HCT116 (cell line): ENCODE measurements around the gene ZNRF3. TPM values are rescaled to one million over a fixed set of nuclear protein-coding genes. Genes with fewer than 3 reads are reported as not detected.

Source experiments
- ATAC-seq: fragments of 200-7000 bp; cut with Tn5 transposase; 2 replicates; pipeline ENCODE4 v1.9.1; 2020; ENCODE audit warnings: mild to moderate bottlenecking, moderate library complexity
- BruUV-seq: library from RNA; stranded (reverse); fragments of 400-500 nt; replicated peaks from 2 replicates; lab custom pipeline; 2021; lab: Mats Ljungman, UMichigan
- CTCF ChIA-PET: fragments of 300-600 bp; sonication (Branson Sonifier 250); formaldehyde crosslinking; loops from one replicate; lab custom pipeline; 2021; ENCODE audit warnings: antibody characterized with exemption; lab: Charles Lee
- POLR2A ChIA-PET: fragments of 300-600, 350-600 bp; sonication (Branson Sonifier 250); formaldehyde crosslinking; loops from one replicate; lab custom pipeline; 2021; ENCODE audit warnings: antibody characterized with exemption; lab: Charles Lee
- RAD21 ChIA-PET, 2 experiments: fragments of 300-600 bp; sonication (Branson Sonifier 250); formaldehyde crosslinking; loops; one replicate each; lab custom pipeline; 2023; ENCODE audit warnings: low total read pairs in 2 of 2; ENCODE audit not compliant: uncharacterized antibody in 2 of 2, unreplicated experiment in 2 of 2, low non-redundant PET in 1 of 2; lab: Charles Lee
- DNase-seq: peaks from one replicate; pipeline ENCODE4 v3.0.0-alpha.2; 2010; ENCODE audit warnings: low read depth, low spot score
- H2AFZ ChIP-seq: fragments of 200-600 bp; shearing (Covaris generic), sonication (generic); 2 replicates; pipeline ENCODE4 v1.6.1; 2017; ENCODE audit warnings: low read depth, mixed run types, mixed read lengths, antibody characterized with exemption, low read length; ENCODE audit not compliant: poor library complexity, severe bottlenecking
- H3K27ac ChIP-seq: 2 replicates; pipeline ENCODE4 v1.5.1; 2012; ENCODE audit warnings: low read depth, low read length
- H3K27me3 ChIP-seq: fragments of 200-600 bp; sonication (generic); 2 replicates; pipeline ENCODE4 v1.6.1; 2016; ENCODE audit warnings: mixed run types, low read length, mixed read lengths; ENCODE audit not compliant: insufficient read depth
- H3K36me3 ChIP-seq, 2 experiments: fragments of 200-500 bp in 1 of 2; fragments of 200-600 bp in 1 of 2; sonication (Bioruptor generic) in 1 of 2; sonication (generic) in 1 of 2; 2 replicates each; pipeline versions ENCODE4 v1.5.1 to v1.6.1; 2014 to 2016; ENCODE audit warnings: low read length in 2 of 2, inconsistent platforms in 1 of 2, mixed read lengths in 1 of 2, mixed run types in 1 of 2; ENCODE audit not compliant: insufficient read depth in 2 of 2, control insufficient read depth in 1 of 2
- H3K4me1 ChIP-seq, 2 experiments: fragments of 200-600 bp in 1 of 2; sonication (generic) in 1 of 2; 2 replicates each; pipeline versions ENCODE4 v1.5.1 to v1.6.1; 2012 to 2017; ENCODE audit warnings: low read length in 2 of 2, inconsistent platforms in 1 of 2, mild to moderate bottlenecking in 1 of 2, mixed read lengths in 1 of 2, mixed run types in 1 of 2, moderate library complexity in 1 of 2; ENCODE audit not compliant: insufficient read depth in 2 of 2, control insufficient read depth in 1 of 2
- H3K4me2 ChIP-seq: fragments of 200-600 bp; sonication (generic); 2 replicates; pipeline ENCODE4 v1.6.1; 2017; ENCODE audit warnings: mixed run types, low read length, mixed read lengths
- H3K4me3 ChIP-seq, 2 experiments: fragments of 200-600 bp in 1 of 2; sonication (generic) in 1 of 2; replicated peaks in 1 of 2; 2 replicates each; pipeline ENCODE4 v1.5.1; 2011 to 2016; ENCODE audit warnings: low read length in 2 of 2, control low read depth in 1 of 2, low read depth in 1 of 2, mild to moderate bottlenecking in 1 of 2, mixed read lengths in 1 of 2, mixed run types in 1 of 2
- H3K79me2 ChIP-seq: fragments of 200-600 bp; sonication (generic); 2 replicates; pipeline ENCODE4 v1.6.1; 2017; ENCODE audit warnings: mild to moderate bottlenecking, mixed run types, low read length, moderate library complexity, mixed read lengths; ENCODE audit not compliant: insufficient read depth
- H3K9ac ChIP-seq: fragments of 200-600 bp; sonication (generic); 2 replicates; pipeline ENCODE4 v1.6.1; 2016; ENCODE audit warnings: low read length, mixed read lengths
- H3K9me2 ChIP-seq: fragments of 200-600 bp; sonication (generic), shearing (Covaris generic); 2 replicates; pipeline ENCODE4 v1.6.1; 2017; ENCODE audit warnings: mixed run types, mild to moderate bottlenecking, moderate library complexity; ENCODE audit not compliant: insufficient read depth
- H3K9me3 ChIP-seq, 2 experiments: fragments of 200-500 bp in 1 of 2; fragments of 200-600 bp in 1 of 2; sonication (Bioruptor generic) in 1 of 2; sonication (generic) in 1 of 2; 2 replicates each; pipeline ENCODE4 v1.6.1; 2014 to 2017; ENCODE audit warnings: low read length in 2 of 2, mixed read lengths in 2 of 2, inconsistent platforms in 1 of 2, low read depth in 1 of 2, mild to moderate bottlenecking in 1 of 2, mixed run types in 1 of 2, moderate library complexity in 1 of 2; ENCODE audit not compliant: control insufficient read depth in 1 of 2, insufficient read depth in 1 of 2
- H4K20me1 ChIP-seq: fragments of 200-600 bp; sonication (generic), shearing (Covaris generic); 2 replicates; pipeline ENCODE4 v1.6.1; 2017; ENCODE audit warnings: mixed run types, mild to moderate bottlenecking, moderate library complexity; ENCODE audit not compliant: insufficient read depth
- CBX3 ChIP-seq: IDR thresholded peaks from 2 replicates; pipeline ENCODE4 v1.6.1; 2012; ENCODE audit warnings: low read depth
- CEBPB ChIP-seq: IDR thresholded peaks from 2 replicates; pipeline ENCODE4 v1.6.1; 2012; ENCODE audit warnings: low read depth
- ELF1 ChIP-seq: IDR thresholded peaks from 2 replicates; pipeline ENCODE4 v1.6.1; 2012; ENCODE audit warnings: low read depth, borderline replicate concordance
- EZH2 ChIP-seq: fragments of 200-600 bp; sonication (generic); IDR thresholded peaks from 2 replicates; pipeline ENCODE4 v1.6.1; 2017; ENCODE audit warnings: antibody characterized with exemption, mixed run types
- EZH2phosphoT487 ChIP-seq: fragments of 200-600 bp; IDR thresholded peaks from 2 replicates; pipeline ENCODE4 v1.6.1; 2018; ENCODE audit warnings: antibody characterized with exemption, borderline replicate concordance
- FOSL1 ChIP-seq: IDR thresholded peaks from 2 replicates; pipeline ENCODE4 v1.6.1; 2012; ENCODE audit warnings: low read depth
- JUND ChIP-seq: IDR thresholded peaks from 2 replicates; pipeline ENCODE4 v1.6.1; 2012
- POLR2A ChIP-seq: IDR thresholded peaks from 2 replicates; pipeline ENCODE4 v1.7.0; 2011; ENCODE audit warnings: borderline replicate concordance; ENCODE audit not compliant: insufficient read depth, insufficient read length; ENCODE audit errors: extremely low read depth
- POLR2AphosphoS5 ChIP-seq: IDR thresholded peaks from 2 replicates; pipeline ENCODE4 v1.6.1; 2011; ENCODE audit warnings: mild to moderate bottlenecking, low read depth, low read length, moderate library complexity
- RAD21 ChIP-seq: IDR thresholded peaks from 2 replicates; pipeline ENCODE4 v1.6.1; 2012; ENCODE audit warnings: low read depth, mild to moderate bottlenecking
- SIN3A ChIP-seq: IDR thresholded peaks from 2 replicates; pipeline ENCODE4 v1.6.1; 2012; ENCODE audit warnings: low read depth
- SP1 ChIP-seq: IDR thresholded peaks from 2 replicates; pipeline ENCODE4 v1.6.1; 2012; ENCODE audit warnings: low read depth
- TCF7L2 ChIP-seq: IDR thresholded peaks from 2 replicates; pipeline ENCODE4 v1.7.0; 2011; ENCODE audit warnings: borderline replicate concordance, inconsistent platforms; ENCODE audit not compliant: insufficient read depth, insufficient read length; ENCODE audit errors: extremely low read depth
- ZFX ChIP-seq: fragments of 450-650 bp; IDR thresholded peaks from 2 replicates; pipeline ENCODE4 v1.6.1; 2017
- ZNF274 ChIP-seq: fragments of 200-500 bp; sonication (Bioruptor generic); IDR thresholded peaks from 2 replicates; pipeline ENCODE4 v1.6.1; 2014; ENCODE audit warnings: mild to moderate bottlenecking, low read depth, low read length, inconsistent platforms
- intact Hi-C: fragments of 100-400 bp; cut with micrococcal nuclease; formaldehyde crosslinking; loops from 2 replicates; pipeline ENCODE4 v1.10.0; 2022
- total RNA-seq: library from RNA; stranded (reverse); gene quantifications from one replicate; pipeline ENCODE4 v1.2.1, GENCODE V29; 2021; ENCODE audit not compliant: unreplicated experiment
- TF ChIP-seq, protein P1 (sequence below): IDR thresholded peaks from 2 replicates; pipeline ENCODE4 v1.6.1; 2012
- TF ChIP-seq, protein P2 (sequence below): IDR thresholded peaks from 2 replicates; pipeline ENCODE4 v1.6.1; 2012
- TF ChIP-seq, protein P3 (sequence below), 3 experiments: fragments of 200-600 bp in 1 of 3; sonication (generic) in 1 of 3; IDR thresholded peaks in 2 of 3; conservative IDR thresholded peaks in 1 of 3; 2 replicates each; pipeline ENCODE4 v1.5.1; 2012 to 2017; ENCODE audit warnings: low read depth in 2 of 3, low read length in 2 of 3, antibody characterized with exemption in 1 of 3, borderline replicate concordance in 1 of 3, control low read depth in 1 of 3, mild to moderate bottlenecking in 1 of 3, mixed read lengths in 1 of 3, mixed run types in 1 of 3, moderate library complexity in 1 of 3; ENCODE audit not compliant: insufficient read depth in 1 of 3
- TF ChIP-seq, protein P4 (sequence below): IDR thresholded peaks from 2 replicates; pipeline ENCODE4 v1.6.1; 2011; ENCODE audit warnings: mild to moderate bottlenecking, low read length, moderate library complexity; ENCODE audit not compliant: insufficient replicate concordance; ENCODE audit errors: extremely low read depth
- TF ChIP-seq, protein P5 (sequence below): IDR thresholded peaks from 2 replicates; pipeline ENCODE4 v1.6.1; 2012; ENCODE audit warnings: low read depth

The ZNRF3 gene
- total RNA-seq, 1 experiment from 2014 or later: 12.2 TPM

DNA sequence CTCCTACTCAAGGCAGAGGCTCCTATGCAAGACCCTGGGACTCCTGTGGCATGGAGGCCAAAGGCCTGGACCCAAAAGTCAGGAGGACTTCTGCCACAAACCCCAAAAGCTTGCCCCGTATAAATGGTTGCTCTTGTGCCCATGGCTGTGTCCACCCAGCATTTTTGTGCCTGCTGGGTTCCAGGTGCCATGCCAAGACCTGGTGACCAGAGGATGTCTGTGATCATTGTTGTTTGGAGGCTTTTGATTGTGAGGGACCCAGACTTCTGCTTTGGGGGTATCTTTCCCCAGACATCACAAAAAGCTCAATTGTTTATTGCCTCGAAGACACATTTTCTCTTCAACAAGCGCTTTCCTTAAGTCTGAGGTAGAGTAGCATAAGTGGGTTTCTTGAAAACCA lies 143.2 kb downstream of the ZNRF3 start:
- H2AFZ ChIP-seq: no peak overlapping the region
- ChIA-PET CTCF (no interaction called here), RAD21 (no interaction called here), POLR2A (interaction anchor here (0.6 kb wide), 1 partner anchor 150 kb away, joined by 4 read pairs; no protein-coding TSS in a partner anchor)
- H3K36me3 ChIP-seq: no peaks in the 10 kb centered on the region
- intact Hi-C loops: no loop called here
- DNase-seq (no peak), ATAC-seq (no peak)
- H3K9me3 ChIP-seq: no peaks in the 10 kb centered on the region
- H3K4me2 ChIP-seq: no peak overlapping the region
- H3K27me3 ChIP-seq: no peaks in the 10 kb centered on the region
- no TSS peak for BruUV-seq
- TF ChIP-seq CBX3 (no peak), EZH2phosphoT487 (no peak), POLR2A (no peak), ELF1 (no peak), ZFX (no peak), TCF7L2 (no peak), ZNF274 (no peak), SIN3A (no peak), CEBPB (no peak), POLR2AphosphoS5 (no peak), JUND (no peak), EZH2 (no peak), FOSL1 (no peak), RAD21 (no peak), SP1 (no peak)
- TF ChIP-seq, protein P1, sequence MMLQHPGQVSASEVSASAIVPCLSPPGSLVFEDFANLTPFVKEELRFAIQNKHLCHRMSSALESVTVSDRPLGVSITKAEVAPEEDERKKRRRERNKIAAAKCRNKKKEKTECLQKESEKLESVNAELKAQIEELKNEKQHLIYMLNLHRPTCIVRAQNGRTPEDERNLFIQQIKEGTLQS: no peak
- TF ChIP-seq, protein P2, sequence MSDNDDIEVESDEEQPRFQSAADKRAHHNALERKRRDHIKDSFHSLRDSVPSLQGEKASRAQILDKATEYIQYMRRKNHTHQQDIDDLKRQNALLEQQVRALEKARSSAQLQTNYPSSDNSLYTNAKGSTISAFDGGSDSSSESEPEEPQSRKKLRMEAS: no peak
- TF ChIP-seq, protein P3, sequence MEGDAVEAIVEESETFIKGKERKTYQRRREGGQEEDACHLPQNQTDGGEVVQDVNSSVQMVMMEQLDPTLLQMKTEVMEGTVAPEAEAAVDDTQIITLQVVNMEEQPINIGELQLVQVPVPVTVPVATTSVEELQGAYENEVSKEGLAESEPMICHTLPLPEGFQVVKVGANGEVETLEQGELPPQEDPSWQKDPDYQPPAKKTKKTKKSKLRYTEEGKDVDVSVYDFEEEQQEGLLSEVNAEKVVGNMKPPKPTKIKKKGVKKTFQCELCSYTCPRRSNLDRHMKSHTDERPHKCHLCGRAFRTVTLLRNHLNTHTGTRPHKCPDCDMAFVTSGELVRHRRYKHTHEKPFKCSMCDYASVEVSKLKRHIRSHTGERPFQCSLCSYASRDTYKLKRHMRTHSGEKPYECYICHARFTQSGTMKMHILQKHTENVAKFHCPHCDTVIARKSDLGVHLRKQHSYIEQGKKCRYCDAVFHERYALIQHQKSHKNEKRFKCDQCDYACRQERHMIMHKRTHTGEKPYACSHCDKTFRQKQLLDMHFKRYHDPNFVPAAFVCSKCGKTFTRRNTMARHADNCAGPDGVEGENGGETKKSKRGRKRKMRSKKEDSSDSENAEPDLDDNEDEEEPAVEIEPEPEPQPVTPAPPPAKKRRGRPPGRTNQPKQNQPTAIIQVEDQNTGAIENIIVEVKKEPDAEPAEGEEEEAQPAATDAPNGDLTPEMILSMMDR (IDR thresholded peaks at IDR 0.05 in 2 of 3, conservative IDR thresholded peaks at IDR 0.05 in 1 of 3; ENCODE audit: borderline replicate concordance in 1 of 3, insufficient read depth in 1 of 3, low read depth in 2 of 3, low read length in 2 of 3): no peak
- TF ChIP-seq, protein P4, sequence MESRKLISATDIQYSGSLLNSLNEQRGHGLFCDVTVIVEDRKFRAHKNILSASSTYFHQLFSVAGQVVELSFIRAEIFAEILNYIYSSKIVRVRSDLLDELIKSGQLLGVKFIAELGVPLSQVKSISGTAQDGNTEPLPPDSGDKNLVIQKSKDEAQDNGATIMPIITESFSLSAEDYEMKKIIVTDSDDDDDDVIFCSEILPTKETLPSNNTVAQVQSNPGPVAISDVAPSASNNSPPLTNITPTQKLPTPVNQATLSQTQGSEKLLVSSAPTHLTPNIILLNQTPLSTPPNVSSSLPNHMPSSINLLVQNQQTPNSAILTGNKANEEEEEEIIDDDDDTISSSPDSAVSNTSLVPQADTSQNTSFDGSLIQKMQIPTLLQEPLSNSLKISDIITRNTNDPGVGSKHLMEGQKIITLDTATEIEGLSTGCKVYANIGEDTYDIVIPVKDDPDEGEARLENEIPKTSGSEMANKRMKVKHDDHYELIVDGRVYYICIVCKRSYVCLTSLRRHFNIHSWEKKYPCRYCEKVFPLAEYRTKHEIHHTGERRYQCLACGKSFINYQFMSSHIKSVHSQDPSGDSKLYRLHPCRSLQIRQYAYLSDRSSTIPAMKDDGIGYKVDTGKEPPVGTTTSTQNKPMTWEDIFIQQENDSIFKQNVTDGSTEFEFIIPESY: no peak
- TF ChIP-seq, protein P5, sequence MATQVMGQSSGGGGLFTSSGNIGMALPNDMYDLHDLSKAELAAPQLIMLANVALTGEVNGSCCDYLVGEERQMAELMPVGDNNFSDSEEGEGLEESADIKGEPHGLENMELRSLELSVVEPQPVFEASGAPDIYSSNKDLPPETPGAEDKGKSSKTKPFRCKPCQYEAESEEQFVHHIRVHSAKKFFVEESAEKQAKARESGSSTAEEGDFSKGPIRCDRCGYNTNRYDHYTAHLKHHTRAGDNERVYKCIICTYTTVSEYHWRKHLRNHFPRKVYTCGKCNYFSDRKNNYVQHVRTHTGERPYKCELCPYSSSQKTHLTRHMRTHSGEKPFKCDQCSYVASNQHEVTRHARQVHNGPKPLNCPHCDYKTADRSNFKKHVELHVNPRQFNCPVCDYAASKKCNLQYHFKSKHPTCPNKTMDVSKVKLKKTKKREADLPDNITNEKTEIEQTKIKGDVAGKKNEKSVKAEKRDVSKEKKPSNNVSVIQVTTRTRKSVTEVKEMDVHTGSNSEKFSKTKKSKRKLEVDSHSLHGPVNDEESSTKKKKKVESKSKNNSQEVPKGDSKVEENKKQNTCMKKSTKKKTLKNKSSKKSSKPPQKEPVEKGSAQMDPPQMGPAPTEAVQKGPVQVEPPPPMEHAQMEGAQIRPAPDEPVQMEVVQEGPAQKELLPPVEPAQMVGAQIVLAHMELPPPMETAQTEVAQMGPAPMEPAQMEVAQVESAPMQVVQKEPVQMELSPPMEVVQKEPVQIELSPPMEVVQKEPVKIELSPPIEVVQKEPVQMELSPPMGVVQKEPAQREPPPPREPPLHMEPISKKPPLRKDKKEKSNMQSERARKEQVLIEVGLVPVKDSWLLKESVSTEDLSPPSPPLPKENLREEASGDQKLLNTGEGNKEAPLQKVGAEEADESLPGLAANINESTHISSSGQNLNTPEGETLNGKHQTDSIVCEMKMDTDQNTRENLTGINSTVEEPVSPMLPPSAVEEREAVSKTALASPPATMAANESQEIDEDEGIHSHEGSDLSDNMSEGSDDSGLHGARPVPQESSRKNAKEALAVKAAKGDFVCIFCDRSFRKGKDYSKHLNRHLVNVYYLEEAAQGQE: no peak
- H3K27ac ChIP-seq: no peak overlapping the region
- no peak overlapping the region for H3K9ac ChIP-seq
- no peaks in the 10 kb centered on the region for H4K20me1 ChIP-seq
- no peaks in the 10 kb centered on the region for H3K79me2 ChIP-seq
- H3K9me2 ChIP-seq: no peaks in the 10 kb centered on the region
- no peak overlapping the region for H3K4me3 ChIP-seq
- peaks cover 37 to 55% of the 10 kb centered on the region in 2 experiments for H3K4me1 ChIP-seq
